BE2C (cell line): ENCODE data around the gene KLHL26.
A peak's percentile ranks its signal among the peaks of the same experiment; 100 is the strongest.
"Not testable (repeated sequence)": the region's sequence is repeated elsewhere in the genome, so short reads cannot be mapped to it uniquely, and the experiment has no call there.

Experiments used
- DNase-seq: peaks from one replicate; pipeline ENCODE4 v3.0.0-alpha.2; 2020
- H3K27me3 ChIP-seq: fragments of 250-450 bp; sonication (Bioruptor Pico); 2 replicates; pipeline ENCODE4 v1.5.1; 2020; ENCODE audit warnings: mild to moderate bottlenecking
- H3K36me3 ChIP-seq: fragments of 250-450 bp; sonication (Bioruptor Pico); 2 replicates; pipeline ENCODE4 v1.5.1; 2020; ENCODE audit warnings: mild to moderate bottlenecking
- H3K4me1 ChIP-seq: fragments of 250-450 bp; sonication (Bioruptor Pico); 2 replicates; pipeline ENCODE4 v1.5.1; 2020
- H3K4me3 ChIP-seq: 2 replicates; pipeline ENCODE4 v1.5.1; 2011; ENCODE audit warnings: low read depth, low read length
- H3K9me3 ChIP-seq: fragments of 250-450 bp; sonication (Bioruptor Pico); 2 replicates; pipeline ENCODE4 v1.5.1; 2020
- TF ChIP-seq, protein P1 (sequence below): IDR thresholded peaks from 2 replicates; pipeline ENCODE4 v1.5.1; 2012; ENCODE audit warnings: mild to moderate bottlenecking, low read depth, low read length

KLHL26 gene

DNA sequence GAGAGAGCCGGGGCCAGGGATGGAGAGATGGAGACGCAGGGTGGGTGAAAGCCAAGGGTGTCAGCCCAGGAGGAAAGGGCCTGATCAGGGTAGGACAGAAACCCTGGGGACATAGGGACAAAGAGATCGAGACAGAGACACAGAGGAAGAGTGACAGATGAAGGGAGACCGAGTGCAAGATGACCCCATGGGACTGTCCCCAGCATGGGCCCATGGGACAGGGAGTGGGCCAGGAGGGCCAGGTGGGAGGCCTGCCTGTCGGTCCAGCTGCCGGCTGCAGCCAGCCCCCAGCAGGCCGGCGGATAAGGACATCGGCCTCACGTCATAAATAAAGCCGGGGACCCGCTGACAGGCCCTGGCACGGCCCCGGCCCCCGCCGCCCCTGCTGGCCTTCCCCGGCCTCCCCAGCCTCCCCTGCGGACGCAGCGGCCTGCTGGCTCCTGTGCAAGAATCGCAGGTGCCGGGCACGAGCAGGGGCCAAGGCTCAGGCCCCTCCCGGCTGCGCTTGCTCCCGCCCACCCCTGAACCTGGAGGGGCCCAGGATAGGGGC lies 41.9 kb upstream of the KLHL26 start:
- peak overlapping the region; percentile 55 for H3K4me3 ChIP-seq
- TF ChIP-seq, protein P1, sequence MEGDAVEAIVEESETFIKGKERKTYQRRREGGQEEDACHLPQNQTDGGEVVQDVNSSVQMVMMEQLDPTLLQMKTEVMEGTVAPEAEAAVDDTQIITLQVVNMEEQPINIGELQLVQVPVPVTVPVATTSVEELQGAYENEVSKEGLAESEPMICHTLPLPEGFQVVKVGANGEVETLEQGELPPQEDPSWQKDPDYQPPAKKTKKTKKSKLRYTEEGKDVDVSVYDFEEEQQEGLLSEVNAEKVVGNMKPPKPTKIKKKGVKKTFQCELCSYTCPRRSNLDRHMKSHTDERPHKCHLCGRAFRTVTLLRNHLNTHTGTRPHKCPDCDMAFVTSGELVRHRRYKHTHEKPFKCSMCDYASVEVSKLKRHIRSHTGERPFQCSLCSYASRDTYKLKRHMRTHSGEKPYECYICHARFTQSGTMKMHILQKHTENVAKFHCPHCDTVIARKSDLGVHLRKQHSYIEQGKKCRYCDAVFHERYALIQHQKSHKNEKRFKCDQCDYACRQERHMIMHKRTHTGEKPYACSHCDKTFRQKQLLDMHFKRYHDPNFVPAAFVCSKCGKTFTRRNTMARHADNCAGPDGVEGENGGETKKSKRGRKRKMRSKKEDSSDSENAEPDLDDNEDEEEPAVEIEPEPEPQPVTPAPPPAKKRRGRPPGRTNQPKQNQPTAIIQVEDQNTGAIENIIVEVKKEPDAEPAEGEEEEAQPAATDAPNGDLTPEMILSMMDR = no peak
- no peaks in the 10 kb centered on the region for H3K9me3 ChIP-seq
- no peaks in the 10 kb centered on the region for H3K27me3 ChIP-seq
- H3K36me3 ChIP-seq = no peaks in the 10 kb centered on the region
- DNase-seq = peak; percentile 42
- peaks cover 22% of the 10 kb centered on the region for H3K4me1 ChIP-seq

DNA sequence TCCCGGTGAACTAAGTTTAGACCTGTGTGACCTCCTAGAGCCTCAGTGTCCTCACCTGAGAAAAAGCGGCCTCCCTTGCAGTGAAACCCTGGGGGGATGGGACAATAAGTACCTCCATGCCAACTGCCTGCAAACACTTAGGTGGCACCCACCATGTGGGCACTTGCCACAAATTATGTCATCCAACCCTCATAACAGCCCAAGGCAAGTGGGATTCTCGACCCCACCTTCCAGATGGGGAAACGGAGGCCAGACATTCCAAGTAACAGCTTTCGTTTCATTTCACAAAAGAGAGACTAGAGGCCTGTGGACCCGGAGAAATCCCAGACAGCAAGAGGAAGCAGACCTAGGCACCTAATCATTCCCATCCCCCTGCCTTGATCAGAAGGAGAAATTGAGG lies 41.4 kb upstream of the KLHL26 start:
- no peak for DNase-seq
- no peaks in the 10 kb centered on the region for H3K9me3 ChIP-seq
- no peaks in the 10 kb centered on the region for H3K27me3 ChIP-seq
- H3K36me3 ChIP-seq = no peaks in the 10 kb centered on the region
- H3K4me3 ChIP-seq = no peak overlapping the region
- TF ChIP-seq, protein P1 = no peak
- peaks cover 22% of the 10 kb centered on the region for H3K4me1 ChIP-seq

DNA sequence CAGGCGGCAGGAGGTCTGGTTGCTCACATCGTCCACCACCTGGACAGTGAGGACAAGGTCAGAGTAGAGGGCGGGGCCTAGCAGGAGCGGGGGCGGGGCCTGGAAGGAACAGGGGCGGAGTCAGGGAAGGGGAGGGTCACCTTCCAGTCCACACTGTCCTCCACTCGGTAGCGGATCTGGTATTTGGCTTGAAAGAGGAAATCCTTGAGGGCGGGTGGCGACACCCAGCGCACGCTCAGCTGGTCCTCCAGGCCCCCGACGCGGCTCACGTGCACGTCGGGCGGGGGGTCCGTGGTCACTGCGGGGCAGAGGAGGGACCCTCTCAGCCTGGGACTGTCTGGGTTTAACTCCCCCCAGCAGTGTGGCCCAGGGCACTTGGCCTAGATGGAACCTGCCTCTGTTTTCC lies 40.1 kb upstream of the KLHL26 start:
- no peaks in the 10 kb centered on the region for H3K36me3 ChIP-seq
- peaks cover 22% of the 10 kb centered on the region for H3K4me1 ChIP-seq
- H3K9me3 ChIP-seq = no peaks in the 10 kb centered on the region
- TF ChIP-seq, protein P1 = no peak
- DNase-seq = peak; percentile 74
- H3K4me3 ChIP-seq = peak overlapping the region; percentile 28
- H3K27me3 ChIP-seq = no peaks in the 10 kb centered on the region

DNA sequence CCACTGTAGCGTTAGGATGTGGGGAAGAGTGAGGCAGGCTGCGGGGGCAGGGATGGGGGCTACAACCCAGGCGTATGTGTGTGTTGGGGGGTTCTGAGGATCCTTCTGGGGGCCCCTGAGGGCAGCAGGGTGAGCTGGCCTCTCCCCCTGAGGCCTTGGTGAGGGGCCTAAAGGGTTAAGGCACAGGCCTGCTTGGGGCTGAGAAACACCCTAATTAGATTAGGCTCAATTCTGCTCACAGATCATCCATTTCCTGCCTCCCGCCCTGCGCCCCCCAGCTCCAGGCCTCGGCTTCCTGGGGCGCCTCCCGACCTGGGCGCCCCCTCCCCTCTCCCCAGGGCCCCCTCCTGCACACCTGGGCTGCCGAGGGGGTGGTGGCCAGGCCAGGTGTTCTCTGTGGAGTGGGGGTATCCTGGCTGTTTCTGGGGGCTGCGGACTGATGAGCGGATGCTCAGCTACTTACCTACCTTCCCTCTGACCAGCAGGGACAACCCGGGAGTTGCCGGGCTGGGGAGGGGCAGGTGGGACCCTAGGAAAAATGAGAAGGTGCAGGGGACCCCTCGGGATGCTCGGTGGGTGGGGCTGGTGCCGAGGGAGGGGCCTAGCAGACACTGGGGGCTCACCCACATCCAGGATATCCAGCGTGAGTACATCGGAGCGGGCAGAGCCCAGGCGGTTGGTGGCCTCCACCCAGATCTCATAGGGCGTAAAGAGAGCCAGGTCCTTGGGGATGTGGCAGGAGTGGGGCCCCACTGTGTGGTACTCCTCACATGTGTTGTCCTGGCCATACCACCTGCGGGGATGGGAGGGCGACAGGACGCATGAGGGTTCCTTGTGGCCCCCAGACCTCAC lies 38.8 kb upstream of the KLHL26 start:
- peaks cover 3% of the 10 kb centered on the region for H3K27me3 ChIP-seq
- TF ChIP-seq, protein P1 = no peak
- H3K36me3 ChIP-seq = no peaks in the 10 kb centered on the region
- no peak for DNase-seq
- H3K4me1 ChIP-seq = peaks cover 22% of the 10 kb centered on the region
- no peak overlapping the region for H3K4me3 ChIP-seq
- no peaks in the 10 kb centered on the region for H3K9me3 ChIP-seq

DNA sequence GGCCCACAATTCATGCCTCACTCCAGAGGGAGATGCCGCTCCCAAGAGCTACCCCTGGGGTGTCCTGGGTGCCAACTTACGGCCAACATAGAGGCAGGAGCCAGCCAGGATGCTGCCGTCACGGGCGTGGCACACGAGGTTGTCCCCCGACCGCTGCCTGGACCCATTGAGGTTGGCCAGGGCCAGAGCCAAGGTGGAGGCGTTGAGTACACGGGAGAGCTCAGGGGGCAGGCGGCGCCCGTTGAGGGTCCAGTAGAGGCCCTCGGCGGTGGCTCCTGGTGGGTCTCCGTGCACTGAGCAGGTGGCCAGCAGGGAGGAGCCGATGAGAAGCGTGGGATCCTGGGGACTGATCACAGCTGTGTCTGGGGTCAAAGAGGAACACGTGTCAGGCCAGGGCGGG lies 37.3 kb upstream of the KLHL26 start:
- Histone ChIP-seq H3K4me3 (no peak overlapping the region), H3K9me3 (no peaks in the 10 kb centered on the region), H3K27me3 (peaks cover 15% of the 10 kb centered on the region), H3K36me3 (no peaks in the 10 kb centered on the region), H3K4me1 (peaks cover 22% of the 10 kb centered on the region)
- TF ChIP-seq, protein P1 = no peak
- no peak for DNase-seq

DNA sequence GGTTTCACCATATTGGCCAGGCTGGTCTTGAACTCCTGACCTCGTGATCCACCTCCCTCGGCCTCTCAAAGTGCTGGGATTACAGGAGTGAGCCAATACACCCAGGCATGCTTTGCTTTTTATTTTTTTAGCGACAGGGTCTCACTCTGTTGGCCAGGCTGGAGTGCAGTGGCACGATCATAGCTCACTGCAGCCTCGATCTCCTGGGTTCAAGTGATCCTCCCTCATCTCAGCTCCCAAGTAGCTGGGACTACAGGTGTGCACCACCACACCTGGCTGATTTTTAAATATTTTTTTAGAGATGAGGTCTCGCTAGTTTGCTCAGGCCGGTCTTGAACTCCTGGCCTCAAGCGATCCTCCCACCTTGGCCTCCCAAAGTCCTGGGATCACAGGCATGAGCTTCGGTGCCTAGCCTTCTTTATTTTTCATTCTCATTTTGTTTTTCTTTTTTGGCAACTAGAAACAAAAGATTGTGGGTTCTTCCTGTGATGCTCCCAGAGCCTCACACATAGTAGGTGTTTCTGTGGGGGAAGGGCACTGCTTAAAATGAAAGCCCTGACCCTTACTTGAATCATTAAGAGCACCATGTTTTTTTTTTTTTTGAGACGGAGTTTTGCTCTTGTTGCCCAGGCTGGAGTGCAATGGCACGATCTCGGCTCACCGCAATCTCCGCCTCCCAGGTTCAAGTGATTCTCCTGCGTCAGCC lies 36.0 kb upstream of the KLHL26 start:
- H3K9me3 ChIP-seq, DNase-seq, H3K36me3 ChIP-seq, H3K4me3 ChIP-seq: not testable (repeated sequence)
- H3K27me3 ChIP-seq = peaks cover 29% of the 10 kb centered on the region
- H3K4me1 ChIP-seq = peaks cover 17% of the 10 kb centered on the region
